GOT3 (cell line): ENCODE results near the gene STEEP1.
"Not testable (repeated sequence)": the region's sequence is repeated elsewhere in the genome, so short reads cannot be mapped to it uniquely, and the experiment has no call there.

Experiments
- DNase-seq: peaks from one replicate; lab custom pipeline; 2025; ENCODE audit warnings: mixed read lengths; lab: John Stamatoyannopoulos, UW

Gene STEEP1

GRCh38 chrX:119529345-119530276, 35.6 kb downstream of the STEEP1 start:
- DNase-seq: no peak

GRCh38 chrX:119523664-119524184, 41.5 kb downstream of the STEEP1 start:
- DNase-seq: no peak

- no peak for DNase-seq
Observed at GRCh38 chrX:119521246-119521645, 44.0 kb downstream of the STEEP1 start.

- DNase-seq: no peak
Observed at GRCh38 chrX:119518371-119518770, 46.8 kb downstream of the STEEP1 start.

GRCh38 chrX:119516157-119516702, 49.0 kb downstream of the STEEP1 start:
- DNase-seq: no peak

GRCh38 chrX:119512146-119512800, 52.9 kb downstream of the STEEP1 start:
- DNase-seq: no peak

- DNase-seq: no peak
Observed at GRCh38 chrX:119507206-119507605, 58.0 kb downstream of the STEEP1 start.

GRCh38 chrX:119505945-119506344, 59.3 kb downstream of the STEEP1 start:
- DNase-seq: no peak

- DNase-seq: not testable (repeated sequence)
Observed at GRCh38 chrX:119505145-119505544, 60.1 kb downstream of the STEEP1 start.

- DNase-seq: peak; percentile 9
Observed at GRCh38 chrX:119503484-119503861, 61.7 kb downstream of the STEEP1 start.

- no peak for DNase-seq
Observed at GRCh38 chrX:119502727-119503483, 62.3 kb downstream of the STEEP1 start.

GRCh38 chrX:119501511-119502148, 63.6 kb downstream of the STEEP1 start:
- no peak for DNase-seq

- DNase-seq: no peak
Observed at GRCh38 chrX:119500061-119500800, 65.0 kb downstream of the STEEP1 start.

GRCh38 chrX:119497185-119497584, 68.0 kb downstream of the STEEP1 start:
- DNase-seq: no peak

- no peak for DNase-seq
Observed at GRCh38 chrX:119495734-119496726, 69.2 kb downstream of the STEEP1 start.

GRCh38 chrX:119493851-119494495, 71.2 kb downstream of the STEEP1 start:
- DNase-seq: not testable (repeated sequence)

GRCh38 chrX:119492463-119492862, 72.7 kb downstream of the STEEP1 start:
- DNase-seq: no peak

GRCh38 chrX:119489212-119490074, 75.8 kb downstream of the STEEP1 start:
- DNase-seq: no peak
